Measurements from ENCODE around the gene DLEC1. TPM values are rescaled to one million over a fixed set of nuclear protein-coding genes. Genes with fewer than 3 reads are reported as not detected.

DLEC1 gene
- total and polyA plus RNA-seq, 2 experiments from 2014 or later = 0.31 to 0.66 TPM

DNA sequence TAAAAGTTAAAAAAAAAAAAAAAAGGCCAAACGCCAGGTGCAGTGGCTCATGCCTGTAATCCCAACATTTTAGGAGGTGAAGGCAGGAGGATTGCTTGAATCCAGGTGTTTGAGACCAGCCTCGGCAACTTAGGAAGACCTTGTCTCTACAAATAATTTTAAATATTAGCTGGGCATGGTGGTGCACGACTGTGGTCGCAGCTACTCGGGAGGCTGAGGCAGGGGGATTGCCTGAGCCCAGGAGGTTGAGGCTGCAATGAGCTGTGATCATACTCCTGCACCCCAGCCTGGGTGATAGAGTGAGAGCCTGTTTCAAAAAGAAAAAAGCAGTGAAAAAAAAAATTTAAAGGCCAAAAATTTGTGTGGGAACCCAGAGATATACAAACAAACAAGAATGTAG is 2.7 kb upstream of the DLEC1 start:
- no peaks in the 10 kb centered on the region; the same call in 1 of the 3 replicates for H3K9me3 Mint-ChIP-seq
- H3K27me3 ChIP-seq (ENCODE audit: insufficient read depth) = peaks cover 40% of the 10 kb centered on the region
- TF ChIP-seq, protein P1, sequence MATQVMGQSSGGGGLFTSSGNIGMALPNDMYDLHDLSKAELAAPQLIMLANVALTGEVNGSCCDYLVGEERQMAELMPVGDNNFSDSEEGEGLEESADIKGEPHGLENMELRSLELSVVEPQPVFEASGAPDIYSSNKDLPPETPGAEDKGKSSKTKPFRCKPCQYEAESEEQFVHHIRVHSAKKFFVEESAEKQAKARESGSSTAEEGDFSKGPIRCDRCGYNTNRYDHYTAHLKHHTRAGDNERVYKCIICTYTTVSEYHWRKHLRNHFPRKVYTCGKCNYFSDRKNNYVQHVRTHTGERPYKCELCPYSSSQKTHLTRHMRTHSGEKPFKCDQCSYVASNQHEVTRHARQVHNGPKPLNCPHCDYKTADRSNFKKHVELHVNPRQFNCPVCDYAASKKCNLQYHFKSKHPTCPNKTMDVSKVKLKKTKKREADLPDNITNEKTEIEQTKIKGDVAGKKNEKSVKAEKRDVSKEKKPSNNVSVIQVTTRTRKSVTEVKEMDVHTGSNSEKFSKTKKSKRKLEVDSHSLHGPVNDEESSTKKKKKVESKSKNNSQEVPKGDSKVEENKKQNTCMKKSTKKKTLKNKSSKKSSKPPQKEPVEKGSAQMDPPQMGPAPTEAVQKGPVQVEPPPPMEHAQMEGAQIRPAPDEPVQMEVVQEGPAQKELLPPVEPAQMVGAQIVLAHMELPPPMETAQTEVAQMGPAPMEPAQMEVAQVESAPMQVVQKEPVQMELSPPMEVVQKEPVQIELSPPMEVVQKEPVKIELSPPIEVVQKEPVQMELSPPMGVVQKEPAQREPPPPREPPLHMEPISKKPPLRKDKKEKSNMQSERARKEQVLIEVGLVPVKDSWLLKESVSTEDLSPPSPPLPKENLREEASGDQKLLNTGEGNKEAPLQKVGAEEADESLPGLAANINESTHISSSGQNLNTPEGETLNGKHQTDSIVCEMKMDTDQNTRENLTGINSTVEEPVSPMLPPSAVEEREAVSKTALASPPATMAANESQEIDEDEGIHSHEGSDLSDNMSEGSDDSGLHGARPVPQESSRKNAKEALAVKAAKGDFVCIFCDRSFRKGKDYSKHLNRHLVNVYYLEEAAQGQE (IDR thresholded peaks at IDR 0.05; ENCODE audit: unreplicated experiment) = no peak
- TF ChIP-seq EZH2 (IDR thresholded peaks at IDR 0.05; ENCODE audit: low read depth, unreplicated experiment) (no peak), ZNF331 (CRISPR knock-in tag; IDR thresholded peaks at IDR 0.05; ENCODE audit: low read depth) (no peak), CREB1 (CRISPR knock-in tag; IDR thresholded peaks at IDR 0.05; ENCODE audit: low read depth) (no peak), NANOG (IDR thresholded peaks at IDR 0.05; ENCODE audit: borderline replicate concordance) (no peak), EZH2phosphoT487 (IDR thresholded peaks at IDR 0.05; ENCODE audit: unreplicated experiment) (no peak), JUNB (IDR thresholded peaks at IDR 0.05; ENCODE audit: unreplicated experiment) (no peak), ZNF114 (CRISPR knock-in tag; IDR thresholded peaks at IDR 0.05) (no peak), STAT1 (IDR thresholded peaks at IDR 0.05; ENCODE audit: unreplicated experiment) (no peak)
- TF ChIP-seq, protein P2, sequence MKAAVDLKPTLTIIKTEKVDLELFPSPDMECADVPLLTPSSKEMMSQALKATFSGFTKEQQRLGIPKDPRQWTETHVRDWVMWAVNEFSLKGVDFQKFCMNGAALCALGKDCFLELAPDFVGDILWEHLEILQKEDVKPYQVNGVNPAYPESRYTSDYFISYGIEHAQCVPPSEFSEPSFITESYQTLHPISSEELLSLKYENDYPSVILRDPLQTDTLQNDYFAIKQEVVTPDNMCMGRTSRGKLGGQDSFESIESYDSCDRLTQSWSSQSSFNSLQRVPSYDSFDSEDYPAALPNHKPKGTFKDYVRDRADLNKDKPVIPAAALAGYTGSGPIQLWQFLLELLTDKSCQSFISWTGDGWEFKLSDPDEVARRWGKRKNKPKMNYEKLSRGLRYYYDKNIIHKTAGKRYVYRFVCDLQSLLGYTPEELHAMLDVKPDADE (IDR thresholded peaks at IDR 0.05) = no peak
- TF ChIP-seq, protein P3, sequence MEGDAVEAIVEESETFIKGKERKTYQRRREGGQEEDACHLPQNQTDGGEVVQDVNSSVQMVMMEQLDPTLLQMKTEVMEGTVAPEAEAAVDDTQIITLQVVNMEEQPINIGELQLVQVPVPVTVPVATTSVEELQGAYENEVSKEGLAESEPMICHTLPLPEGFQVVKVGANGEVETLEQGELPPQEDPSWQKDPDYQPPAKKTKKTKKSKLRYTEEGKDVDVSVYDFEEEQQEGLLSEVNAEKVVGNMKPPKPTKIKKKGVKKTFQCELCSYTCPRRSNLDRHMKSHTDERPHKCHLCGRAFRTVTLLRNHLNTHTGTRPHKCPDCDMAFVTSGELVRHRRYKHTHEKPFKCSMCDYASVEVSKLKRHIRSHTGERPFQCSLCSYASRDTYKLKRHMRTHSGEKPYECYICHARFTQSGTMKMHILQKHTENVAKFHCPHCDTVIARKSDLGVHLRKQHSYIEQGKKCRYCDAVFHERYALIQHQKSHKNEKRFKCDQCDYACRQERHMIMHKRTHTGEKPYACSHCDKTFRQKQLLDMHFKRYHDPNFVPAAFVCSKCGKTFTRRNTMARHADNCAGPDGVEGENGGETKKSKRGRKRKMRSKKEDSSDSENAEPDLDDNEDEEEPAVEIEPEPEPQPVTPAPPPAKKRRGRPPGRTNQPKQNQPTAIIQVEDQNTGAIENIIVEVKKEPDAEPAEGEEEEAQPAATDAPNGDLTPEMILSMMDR (conservative IDR thresholded peaks at IDR 0.05; ENCODE audit: low read depth in 2 of 2) = no peak
- TF ChIP-seq, protein P4, sequence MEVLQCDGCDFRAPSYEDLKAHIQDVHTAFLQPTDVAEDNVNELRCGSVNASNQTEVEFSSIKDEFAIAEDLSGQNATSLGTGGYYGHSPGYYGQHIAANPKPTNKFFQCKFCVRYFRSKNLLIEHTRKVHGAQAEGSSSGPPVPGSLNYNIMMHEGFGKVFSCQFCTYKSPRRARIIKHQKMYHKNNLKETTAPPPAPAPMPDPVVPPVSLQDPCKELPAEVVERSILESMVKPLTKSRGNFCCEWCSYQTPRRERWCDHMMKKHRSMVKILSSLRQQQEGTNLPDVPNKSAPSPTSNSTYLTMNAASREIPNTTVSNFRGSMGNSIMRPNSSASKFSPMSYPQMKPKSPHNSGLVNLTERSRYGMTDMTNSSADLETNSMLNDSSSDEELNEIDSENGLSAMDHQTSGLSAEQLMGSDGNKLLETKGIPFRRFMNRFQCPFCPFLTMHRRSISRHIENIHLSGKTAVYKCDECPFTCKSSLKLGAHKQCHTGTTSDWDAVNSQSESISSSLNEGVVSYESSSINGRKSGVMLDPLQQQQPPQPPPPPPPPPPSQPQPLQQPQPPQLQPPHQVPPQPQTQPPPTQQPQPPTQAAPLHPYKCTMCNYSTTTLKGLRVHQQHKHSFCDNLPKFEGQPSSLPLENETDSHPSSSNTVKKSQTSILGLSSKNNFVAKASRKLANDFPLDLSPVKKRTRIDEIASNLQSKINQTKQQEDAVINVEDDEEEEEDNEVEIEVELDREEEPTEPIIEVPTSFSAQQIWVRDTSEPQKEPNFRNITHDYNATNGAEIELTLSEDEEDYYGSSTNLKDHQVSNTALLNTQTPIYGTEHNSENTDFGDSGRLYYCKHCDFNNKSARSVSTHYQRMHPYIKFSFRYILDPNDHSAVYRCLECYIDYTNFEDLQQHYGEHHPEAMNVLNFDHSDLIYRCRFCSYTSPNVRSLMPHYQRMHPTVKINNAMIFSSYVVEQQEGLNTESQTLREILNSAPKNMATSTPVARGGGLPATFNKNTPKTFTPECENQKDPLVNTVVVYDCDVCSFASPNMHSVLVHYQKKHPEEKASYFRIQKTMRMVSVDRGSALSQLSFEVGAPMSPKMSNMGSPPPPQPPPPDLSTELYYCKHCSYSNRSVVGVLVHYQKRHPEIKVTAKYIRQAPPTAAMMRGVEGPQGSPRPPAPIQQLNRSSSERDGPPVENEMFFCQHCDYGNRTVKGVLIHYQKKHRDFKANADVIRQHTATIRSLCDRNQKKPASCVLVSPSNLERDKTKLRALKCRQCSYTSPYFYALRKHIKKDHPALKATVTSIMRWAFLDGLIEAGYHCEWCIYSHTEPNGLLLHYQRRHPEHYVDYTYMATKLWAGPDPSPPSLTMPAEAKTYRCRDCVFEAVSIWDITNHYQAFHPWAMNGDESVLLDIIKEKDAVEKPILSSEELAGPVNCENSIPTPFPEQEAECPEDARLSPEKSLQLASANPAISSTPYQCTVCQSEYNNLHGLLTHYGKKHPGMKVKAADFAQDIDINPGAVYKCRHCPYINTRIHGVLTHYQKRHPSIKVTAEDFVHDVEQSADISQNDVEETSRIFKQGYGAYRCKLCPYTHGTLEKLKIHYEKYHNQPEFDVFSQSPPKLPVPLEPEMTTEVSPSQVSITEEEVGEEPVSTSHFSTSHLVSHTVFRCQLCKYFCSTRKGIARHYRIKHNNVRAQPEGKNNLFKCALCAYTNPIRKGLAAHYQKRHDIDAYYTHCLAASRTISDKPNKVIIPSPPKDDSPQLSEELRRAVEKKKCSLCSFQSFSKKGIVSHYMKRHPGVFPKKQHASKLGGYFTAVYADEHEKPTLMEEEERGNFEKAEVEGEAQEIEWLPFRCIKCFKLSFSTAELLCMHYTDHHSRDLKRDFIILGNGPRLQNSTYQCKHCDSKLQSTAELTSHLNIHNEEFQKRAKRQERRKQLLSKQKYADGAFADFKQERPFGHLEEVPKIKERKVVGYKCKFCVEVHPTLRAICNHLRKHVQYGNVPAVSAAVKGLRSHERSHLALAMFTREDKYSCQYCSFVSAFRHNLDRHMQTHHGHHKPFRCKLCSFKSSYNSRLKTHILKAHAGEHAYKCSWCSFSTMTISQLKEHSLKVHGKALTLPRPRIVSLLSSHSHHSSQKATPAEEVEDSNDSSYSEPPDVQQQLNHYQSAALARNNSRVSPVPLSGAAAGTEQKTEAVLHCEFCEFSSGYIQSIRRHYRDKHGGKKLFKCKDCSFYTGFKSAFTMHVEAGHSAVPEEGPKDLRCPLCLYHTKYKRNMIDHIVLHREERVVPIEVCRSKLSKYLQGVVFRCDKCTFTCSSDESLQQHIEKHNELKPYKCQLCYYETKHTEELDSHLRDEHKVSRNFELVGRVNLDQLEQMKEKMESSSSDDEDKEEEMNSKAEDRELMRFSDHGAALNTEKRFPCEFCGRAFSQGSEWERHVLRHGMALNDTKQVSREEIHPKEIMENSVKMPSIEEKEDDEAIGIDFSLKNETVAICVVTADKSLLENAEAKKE (CRISPR knock-in tag; IDR thresholded peaks at IDR 0.05) = no peak
- no peaks in the 10 kb centered on the region; the same call in 1 of the 2 replicates for H3K4me1 ChIP-seq (ENCODE audit: insufficient read depth)
- H2AFZ ChIP-seq = peak overlapping the region; percentile 89
- no peaks in the 10 kb centered on the region for H3K36me3 ChIP-seq (ENCODE audit: insufficient read depth)
- peaks cover 22% of the 10 kb centered on the region for H3K4me1 Mint-ChIP-seq
- no peaks in the 10 kb centered on the region; the same call in 1 of the 2 replicates for H3F3A ChIP-seq (replicated peaks; ENCODE audit: low read depth)
- H3K9me2 ChIP-seq (ENCODE audit: insufficient read depth) = no peaks in the 10 kb centered on the region
- H3K79me2 ChIP-seq (replicated peaks; ENCODE audit: insufficient read depth) = no peaks in the 10 kb centered on the region
- no peak overlapping the region for H3K27ac ChIP-seq (ENCODE audit: low read depth)
- H3K27me3 Mint-ChIP-seq (ENCODE audit: insufficient read depth, low read depth, poor library complexity) = peaks cover 28% of the 10 kb centered on the region
- no peaks in the 10 kb centered on the region for H3K36me3 Mint-ChIP-seq (ENCODE audit: low read depth)
- DNase-seq (ENCODE audit: low spot score) = no peak
- no peak overlapping the region for H3K4me3 Mint-ChIP-seq
- H3K27ac Mint-ChIP-seq = no peak overlapping the region
- no peak for ATAC-seq
- H3K4me3 ChIP-seq = no peak overlapping the region
- H3K4me2 ChIP-seq = no peak overlapping the region
- no peaks in the 10 kb centered on the region for H4K20me1 ChIP-seq (replicated peaks; ENCODE audit: insufficient read depth)

Data from GM23338 (cell line).